ENCODE measurements around the gene RAD51B. TPM values are rescaled to one million over a fixed set of nuclear protein-coding genes. Genes with fewer than 3 reads are reported as not detected.

RAD51B gene
- total and polyA plus RNA-seq, 9 of the 15 experiments (the other 6 are each of a cell fraction or from before 2014, with no cell fraction given): 8.5 to 17.3 (median 11.3) TPM

GRCh38 chr14:68770051-68770450, 950.5 kb downstream of the RAD51B start:
- Histone ChIP-seq H3K79me2 (ENCODE audit: control insufficient read depth, insufficient read depth, low read length) (no peaks in the 10 kb centered on the region), H3K4me2 (ENCODE audit: insufficient read depth, low read length) (no peak overlapping the region), H3K4me1 (replicated peaks in 1 of 2; ENCODE audit: control insufficient read depth in 2 of 2, insufficient read depth in 2 of 2, low read length in 2 of 2) (no peaks in the 10 kb centered on the region; a peak in 2 of 5 replicates), H3K9me1 (ENCODE audit: control insufficient read depth, insufficient read depth, low read length) (no peaks in the 10 kb centered on the region), H3K4me3 (no peak overlapping the region), H3K27me3 (ENCODE audit: control insufficient read depth in 2 of 2, insufficient read depth in 2 of 2, low read length in 2 of 2) (no peaks in the 10 kb centered on the region), H4K20me1 (replicated peaks; ENCODE audit: control insufficient read depth, insufficient read depth, low read length) (no peaks in the 10 kb centered on the region), H2AFZ (ENCODE audit: low read depth, low read length) (no peak overlapping the region), H3K27ac (ENCODE audit: extremely low read depth, low read depth, low read length) (no peak overlapping the region), H3K36me3 (ENCODE audit: control insufficient read depth, insufficient read depth, low read length) (no peaks in the 10 kb centered on the region), H3K9ac (ENCODE audit: insufficient read depth in 1 of 2, low read depth in 2 of 2, low read length in 2 of 2) (no peak overlapping the region), H3K9me3 (replicated peaks; ENCODE audit: control insufficient read depth, insufficient read depth, low read depth, low read length) (no peaks in the 10 kb centered on the region)
- TF ChIP-seq ZNF444 (CRISPR knock-in tag; IDR thresholded peaks at IDR 0.05): no peak
- no peak for TF ChIP-seq ZNF324 (CRISPR knock-in tag; IDR thresholded peaks at IDR 0.05)
- TF ChIP-seq EP300 (IDR thresholded peaks at IDR 0.05; ENCODE audit: low read length): no peak
- TF ChIP-seq ZBTB49 (CRISPR knock-in tag; IDR thresholded peaks at IDR 0.05; ENCODE audit: borderline replicate concordance): no peak
- no peak for TF ChIP-seq SREBF1 (IDR thresholded peaks at IDR 0.05; ENCODE audit: borderline replicate concordance, low read depth, low read length)
- WGBS (ENCODE audit: insufficient coverage, low coverage, missing lambda C conversion rate): 68% methylated on average over 9 of the region's 9 CpGs
- no TSS peak for BruUV-seq (replicated peaks)
- ATAC-seq (no peak), DNase-seq (ENCODE audit: extremely low read depth in 1 of 4, low spot score in 3 of 4) (no peak), FAIRE-seq (no peak)
- in situ Hi-C loops (cut with MboI) (no loop called here), intact Hi-C loops (cut with micrococcal nuclease) (no loop called here)
- ChIA-PET POLR2A (no interaction called here), CTCF (ENCODE audit: low intra/inter-chr PET ratio) (no interaction called here)

All from K562 (cell line).